Left ventricle myocardium inferior (tissue), 1 donor: ENCODE results near the gene KIAA0232. TPM values are rescaled to one million over a fixed set of nuclear protein-coding genes. Genes with fewer than 3 reads are reported as not detected.
A peak's percentile ranks its signal among the peaks of the same experiment; 100 is the strongest.

ENCODE experiments used
- DNase-seq: peaks from one replicate; pipeline ENCODE4 v3.0.0-alpha.2; 2020
- H3K27ac ChIP-seq: fragments of 200-600 bp; replicated peaks from 2 replicates; pipeline ENCODE4 v1.8.0; 2021
- H3K27me3 ChIP-seq: fragments of 200-600 bp; 2 replicates; pipeline ENCODE4 v1.8.0; 2021; ENCODE audit warnings: low read depth
- H3K36me3 ChIP-seq: fragments of 200-600 bp; 2 replicates; pipeline ENCODE4 v1.8.0; 2021
- H3K4me1 ChIP-seq: fragments of 200-600 bp; 2 replicates; pipeline ENCODE4 v1.8.0; 2021
- H3K4me3 ChIP-seq: fragments of 200-600 bp; 2 replicates; pipeline ENCODE4 v1.8.0; 2021; ENCODE audit warnings: mild to moderate bottlenecking, moderate library complexity
- H3K9me3 ChIP-seq: fragments of 200-600 bp; replicated peaks from 2 replicates; pipeline ENCODE4 v1.8.0; 2021
- CTCF ChIP-seq: fragments of 200-600 bp; IDR thresholded peaks from 2 replicates; pipeline ENCODE4 v1.8.0; 2021; ENCODE audit warnings: antibody characterized with exemption, mild to moderate bottlenecking, borderline replicate concordance
- intact Hi-C: fragments of 100-400 bp; cut with micrococcal nuclease; formaldehyde crosslinking; loops from one replicate; pipeline ENCODE4 v1.11.0; 2022
- total RNA-seq: library from RNA; stranded (reverse); fragmentation: NEBNext Ultra II Directional; extraction: Animal tissue kit (Norgen Biotek cat#: 25700); gene quantifications from one replicate; pipeline ENCODE4 v1.2.1, GENCODE V29; 2021
- donor health status: DM: no; HTN: yes; CAD: no; lungs with severe emphysema.

Gene KIAA0232
- total RNA-seq, 1 donor from 2014 or later = 82.5 TPM

GRCh38 chr4:6877067-6877466, 94.5 kb downstream of the KIAA0232 start:
- Histone ChIP-seq H3K27ac (no peak overlapping the region), H3K4me3 (no peak overlapping the region), H3K36me3 (peaks cover 90% of the 10 kb centered on the region), H3K9me3 (no peaks in the 10 kb centered on the region), H3K27me3 (no peaks in the 10 kb centered on the region), H3K4me1 (peaks cover 40% of the 10 kb centered on the region)
- TF ChIP-seq CTCF = no peak
- intact Hi-C loops = no loop called here
- DNase-seq = no peak

GRCh38 chr4:6878451-6879059, 96.0 kb downstream of the KIAA0232 start:
- Histone ChIP-seq H3K9me3 (no peaks in the 10 kb centered on the region), H3K27ac (no peak overlapping the region), H3K4me1 (peaks cover 28% of the 10 kb centered on the region), H3K4me3 (no peak overlapping the region), H3K27me3 (no peaks in the 10 kb centered on the region), H3K36me3 (peaks cover 89% of the 10 kb centered on the region)
- intact Hi-C loops = no loop called here
- DNase-seq = no peak
- no peak for TF ChIP-seq CTCF

DNA sequence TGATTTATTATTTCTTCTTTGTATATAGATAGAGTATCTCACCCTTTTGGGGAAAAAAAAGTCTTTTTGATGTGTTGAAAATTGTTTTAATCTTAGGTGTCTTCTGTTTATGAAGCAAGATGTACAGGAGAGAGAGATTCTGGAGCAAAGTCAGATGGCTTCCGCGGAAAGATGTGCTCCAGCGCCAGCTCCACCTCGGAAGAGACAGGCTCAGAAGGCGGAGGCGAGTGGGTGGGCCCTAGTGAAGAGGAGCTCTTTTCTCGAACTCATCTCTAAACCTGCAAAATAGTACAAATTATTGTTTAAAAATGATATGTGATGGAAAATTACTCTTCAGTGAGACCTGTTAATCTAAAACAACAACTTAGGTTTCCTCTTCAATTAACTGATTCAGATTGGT, 98.2 kb downstream of the KIAA0232 start:
- Histone ChIP-seq H3K4me3 (no peak overlapping the region), H3K27me3 (no peaks in the 10 kb centered on the region), H3K36me3 (peaks cover 82% of the 10 kb centered on the region), H3K4me1 (peaks cover 11% of the 10 kb centered on the region), H3K27ac (no peak overlapping the region), H3K9me3 (no peaks in the 10 kb centered on the region)
- no peak for TF ChIP-seq CTCF
- no peak for DNase-seq
- intact Hi-C loops = no loop called here

DNA sequence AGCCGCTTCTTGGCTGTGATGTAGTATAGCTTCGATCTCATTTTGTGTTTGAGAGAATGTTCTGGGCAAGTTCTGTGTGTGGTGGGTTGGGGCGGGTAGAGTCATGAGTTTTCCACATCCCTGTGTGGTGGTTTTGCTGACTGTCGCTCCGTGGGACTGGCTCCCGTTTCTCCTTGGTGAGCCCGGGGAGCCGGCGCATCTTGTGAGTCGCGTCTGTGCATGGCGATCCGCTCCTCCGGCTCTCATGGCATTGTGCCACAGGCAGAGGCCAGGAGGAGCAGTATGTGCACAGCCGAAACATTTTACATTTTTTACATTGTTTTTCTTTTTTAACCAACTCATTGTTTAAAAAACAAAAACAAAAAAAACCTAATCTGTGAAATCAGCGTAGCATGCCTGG, 99.4 kb downstream of the KIAA0232 start:
- no peak for TF ChIP-seq CTCF
- Histone ChIP-seq H3K9me3 (no peaks in the 10 kb centered on the region), H3K4me3 (no peak overlapping the region), H3K27me3 (no peaks in the 10 kb centered on the region), H3K4me1 (peaks cover 17% of the 10 kb centered on the region), H3K36me3 (peaks cover 72% of the 10 kb centered on the region), H3K27ac (no peak overlapping the region)
- no peak for DNase-seq
- intact Hi-C loops = no loop called here

DNA sequence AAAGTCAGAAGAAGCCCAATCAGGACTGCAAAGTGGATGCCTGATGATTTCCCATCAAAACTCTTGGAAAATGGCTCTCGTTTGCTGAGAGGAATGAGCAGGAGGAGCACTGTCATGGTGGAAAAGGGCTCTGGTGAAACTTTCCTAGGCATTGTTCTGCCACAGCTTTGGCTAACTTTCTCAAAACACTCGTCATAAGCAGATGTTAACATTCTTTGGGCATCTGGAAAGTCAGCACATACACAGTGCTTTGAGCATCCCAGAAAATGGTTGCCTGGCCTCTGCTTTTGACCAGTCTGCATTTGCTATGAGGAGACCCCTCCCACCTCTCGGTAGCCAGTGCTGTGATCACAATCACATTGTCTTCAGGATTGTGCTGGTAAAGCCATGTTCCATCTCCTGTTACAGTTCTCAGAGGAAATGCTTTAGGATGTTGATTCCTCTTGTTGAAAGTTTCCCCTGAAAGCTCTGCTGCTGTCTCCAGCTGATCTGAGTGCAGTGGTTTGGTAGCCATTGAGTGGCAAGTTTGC, 101.9 kb downstream of the KIAA0232 start:
- no peak for DNase-seq
- intact Hi-C loops = no loop called here
- H3K27ac ChIP-seq = peak overlapping the region; percentile 5

More for the DNA sequence above, 101.9 kb downstream of the KIAA0232 start:
- Histone ChIP-seq H3K36me3 (peaks cover 47% of the 10 kb centered on the region), H3K4me3 (no peak overlapping the region), H3K9me3 (no peaks in the 10 kb centered on the region), H3K27me3 (no peaks in the 10 kb centered on the region), H3K4me1 (peaks cover 39% of the 10 kb centered on the region)
- no peak for TF ChIP-seq CTCF
